HCT116 (cell line): ENCODE data around the gene GFOD2. TPM values are rescaled to one million over a fixed set of nuclear protein-coding genes. Genes with fewer than 3 reads are reported as not detected.

Experiments used
- ATAC-seq: fragments of 200-7000 bp; cut with Tn5 transposase; 2 replicates; pipeline ENCODE4 v1.9.1; 2020; ENCODE audit warnings: mild to moderate bottlenecking, moderate library complexity
- BruUV-seq: library from RNA; stranded (reverse); fragments of 400-500 nt; replicated peaks from 2 replicates; lab custom pipeline; 2021; lab: Mats Ljungman, UMichigan
- CTCF ChIA-PET: fragments of 300-600 bp; sonication (Branson Sonifier 250); formaldehyde crosslinking; loops from one replicate; lab custom pipeline; 2021; ENCODE audit warnings: antibody characterized with exemption; lab: Charles Lee
- POLR2A ChIA-PET: fragments of 300-600, 350-600 bp; sonication (Branson Sonifier 250); formaldehyde crosslinking; loops from one replicate; lab custom pipeline; 2021; ENCODE audit warnings: antibody characterized with exemption; lab: Charles Lee
- RAD21 ChIA-PET, 2 experiments: fragments of 300-600 bp; sonication (Branson Sonifier 250); formaldehyde crosslinking; loops; one replicate each; lab custom pipeline; 2023; ENCODE audit warnings: low total read pairs in 2 of 2; ENCODE audit not compliant: uncharacterized antibody in 2 of 2, unreplicated experiment in 2 of 2, low non-redundant PET in 1 of 2; lab: Charles Lee
- DNase-seq: peaks from one replicate; pipeline ENCODE4 v3.0.0-alpha.2; 2010; ENCODE audit warnings: low read depth, low spot score
- H2AFZ ChIP-seq: fragments of 200-600 bp; shearing (Covaris generic), sonication (generic); 2 replicates; pipeline ENCODE4 v1.6.1; 2017; ENCODE audit warnings: low read depth, mixed run types, mixed read lengths, antibody characterized with exemption, low read length; ENCODE audit not compliant: poor library complexity, severe bottlenecking
- H3K27ac ChIP-seq: 2 replicates; pipeline ENCODE4 v1.5.1; 2012; ENCODE audit warnings: low read depth, low read length
- H3K27me3 ChIP-seq: fragments of 200-600 bp; sonication (generic); 2 replicates; pipeline ENCODE4 v1.6.1; 2016; ENCODE audit warnings: mixed run types, low read length, mixed read lengths; ENCODE audit not compliant: insufficient read depth
- H3K36me3 ChIP-seq, 2 experiments: fragments of 200-500 bp in 1 of 2; fragments of 200-600 bp in 1 of 2; sonication (Bioruptor generic) in 1 of 2; sonication (generic) in 1 of 2; 2 replicates each; pipeline versions ENCODE4 v1.5.1 to v1.6.1; 2014 to 2016; ENCODE audit warnings: low read length in 2 of 2, inconsistent platforms in 1 of 2, mixed read lengths in 1 of 2, mixed run types in 1 of 2; ENCODE audit not compliant: insufficient read depth in 2 of 2, control insufficient read depth in 1 of 2
- H3K4me1 ChIP-seq, 2 experiments: fragments of 200-600 bp in 1 of 2; sonication (generic) in 1 of 2; 2 replicates each; pipeline versions ENCODE4 v1.5.1 to v1.6.1; 2012 to 2017; ENCODE audit warnings: low read length in 2 of 2, inconsistent platforms in 1 of 2, mild to moderate bottlenecking in 1 of 2, mixed read lengths in 1 of 2, mixed run types in 1 of 2, moderate library complexity in 1 of 2; ENCODE audit not compliant: insufficient read depth in 2 of 2, control insufficient read depth in 1 of 2
- H3K4me2 ChIP-seq: fragments of 200-600 bp; sonication (generic); 2 replicates; pipeline ENCODE4 v1.6.1; 2017; ENCODE audit warnings: mixed run types, low read length, mixed read lengths
- H3K4me3 ChIP-seq, 2 experiments: fragments of 200-600 bp in 1 of 2; sonication (generic) in 1 of 2; replicated peaks in 1 of 2; 2 replicates each; pipeline ENCODE4 v1.5.1; 2011 to 2016; ENCODE audit warnings: low read length in 2 of 2, control low read depth in 1 of 2, low read depth in 1 of 2, mild to moderate bottlenecking in 1 of 2, mixed read lengths in 1 of 2, mixed run types in 1 of 2
- H3K79me2 ChIP-seq: fragments of 200-600 bp; sonication (generic); 2 replicates; pipeline ENCODE4 v1.6.1; 2017; ENCODE audit warnings: mild to moderate bottlenecking, mixed run types, low read length, moderate library complexity, mixed read lengths; ENCODE audit not compliant: insufficient read depth
- H3K9ac ChIP-seq: fragments of 200-600 bp; sonication (generic); 2 replicates; pipeline ENCODE4 v1.6.1; 2016; ENCODE audit warnings: low read length, mixed read lengths
- H3K9me2 ChIP-seq: fragments of 200-600 bp; sonication (generic), shearing (Covaris generic); 2 replicates; pipeline ENCODE4 v1.6.1; 2017; ENCODE audit warnings: mixed run types, mild to moderate bottlenecking, moderate library complexity; ENCODE audit not compliant: insufficient read depth
- H3K9me3 ChIP-seq, 2 experiments: fragments of 200-500 bp in 1 of 2; fragments of 200-600 bp in 1 of 2; sonication (Bioruptor generic) in 1 of 2; sonication (generic) in 1 of 2; 2 replicates each; pipeline ENCODE4 v1.6.1; 2014 to 2017; ENCODE audit warnings: low read length in 2 of 2, mixed read lengths in 2 of 2, inconsistent platforms in 1 of 2, low read depth in 1 of 2, mild to moderate bottlenecking in 1 of 2, mixed run types in 1 of 2, moderate library complexity in 1 of 2; ENCODE audit not compliant: control insufficient read depth in 1 of 2, insufficient read depth in 1 of 2
- H4K20me1 ChIP-seq: fragments of 200-600 bp; sonication (generic), shearing (Covaris generic); 2 replicates; pipeline ENCODE4 v1.6.1; 2017; ENCODE audit warnings: mixed run types, mild to moderate bottlenecking, moderate library complexity; ENCODE audit not compliant: insufficient read depth
- ATF3 ChIP-seq: IDR thresholded peaks from 2 replicates; pipeline ENCODE4 v1.6.1; 2012
- CBX3 ChIP-seq: IDR thresholded peaks from 2 replicates; pipeline ENCODE4 v1.6.1; 2012; ENCODE audit warnings: low read depth
- CTCF ChIP-seq, 3 experiments: fragments of 200-600 bp in 1 of 3; sonication (generic) in 1 of 3; IDR thresholded peaks in 2 of 3; conservative IDR thresholded peaks in 1 of 3; 2 replicates each; pipeline ENCODE4 v1.5.1; 2012 to 2017; ENCODE audit warnings: low read depth in 2 of 3, low read length in 2 of 3, antibody characterized with exemption in 1 of 3, borderline replicate concordance in 1 of 3, control low read depth in 1 of 3, mild to moderate bottlenecking in 1 of 3, mixed read lengths in 1 of 3, mixed run types in 1 of 3, moderate library complexity in 1 of 3; ENCODE audit not compliant: insufficient read depth in 1 of 3
- EGR1 ChIP-seq: IDR thresholded peaks from 2 replicates; pipeline ENCODE4 v1.6.1; 2012; ENCODE audit warnings: low read depth
- ELF1 ChIP-seq: IDR thresholded peaks from 2 replicates; pipeline ENCODE4 v1.6.1; 2012; ENCODE audit warnings: low read depth, borderline replicate concordance
- EZH2phosphoT487 ChIP-seq: fragments of 200-600 bp; IDR thresholded peaks from 2 replicates; pipeline ENCODE4 v1.6.1; 2018; ENCODE audit warnings: antibody characterized with exemption, borderline replicate concordance
- FOSL1 ChIP-seq: IDR thresholded peaks from 2 replicates; pipeline ENCODE4 v1.6.1; 2012; ENCODE audit warnings: low read depth
- JUND ChIP-seq: IDR thresholded peaks from 2 replicates; pipeline ENCODE4 v1.6.1; 2012
- POLR2A ChIP-seq: IDR thresholded peaks from 2 replicates; pipeline ENCODE4 v1.7.0; 2011; ENCODE audit warnings: borderline replicate concordance; ENCODE audit not compliant: insufficient read depth, insufficient read length; ENCODE audit errors: extremely low read depth
- POLR2AphosphoS5 ChIP-seq: IDR thresholded peaks from 2 replicates; pipeline ENCODE4 v1.6.1; 2011; ENCODE audit warnings: mild to moderate bottlenecking, low read depth, low read length, moderate library complexity
- RAD21 ChIP-seq: IDR thresholded peaks from 2 replicates; pipeline ENCODE4 v1.6.1; 2012; ENCODE audit warnings: low read depth, mild to moderate bottlenecking
- SIN3A ChIP-seq: IDR thresholded peaks from 2 replicates; pipeline ENCODE4 v1.6.1; 2012; ENCODE audit warnings: low read depth
- SP1 ChIP-seq: IDR thresholded peaks from 2 replicates; pipeline ENCODE4 v1.6.1; 2012; ENCODE audit warnings: low read depth
- TCF7L2 ChIP-seq: IDR thresholded peaks from 2 replicates; pipeline ENCODE4 v1.7.0; 2011; ENCODE audit warnings: borderline replicate concordance, inconsistent platforms; ENCODE audit not compliant: insufficient read depth, insufficient read length; ENCODE audit errors: extremely low read depth
- YY1 ChIP-seq: IDR thresholded peaks from 2 replicates; pipeline ENCODE4 v1.6.1; 2011; ENCODE audit warnings: low read length, low read depth, moderate library complexity, mild to moderate bottlenecking; ENCODE audit not compliant: insufficient replicate concordance; ENCODE audit errors: extremely low read depth
- ZFX ChIP-seq: fragments of 450-650 bp; IDR thresholded peaks from 2 replicates; pipeline ENCODE4 v1.6.1; 2017
- intact Hi-C: fragments of 100-400 bp; cut with micrococcal nuclease; formaldehyde crosslinking; loops from 2 replicates; pipeline ENCODE4 v1.10.0; 2022
- total RNA-seq: library from RNA; stranded (reverse); gene quantifications from one replicate; pipeline ENCODE4 v1.2.1, GENCODE V29; 2021; ENCODE audit not compliant: unreplicated experiment
- TF ChIP-seq, protein P1 (sequence below): IDR thresholded peaks from 2 replicates; pipeline ENCODE4 v1.6.1; 2012
- TF ChIP-seq, protein P2 (sequence below): IDR thresholded peaks from 2 replicates; pipeline ENCODE4 v1.6.1; 2011; ENCODE audit warnings: mild to moderate bottlenecking, low read length, moderate library complexity; ENCODE audit not compliant: insufficient replicate concordance; ENCODE audit errors: extremely low read depth

GFOD2 gene
- total RNA-seq, 1 experiment from 2014 or later: 17.4 TPM

DNA sequence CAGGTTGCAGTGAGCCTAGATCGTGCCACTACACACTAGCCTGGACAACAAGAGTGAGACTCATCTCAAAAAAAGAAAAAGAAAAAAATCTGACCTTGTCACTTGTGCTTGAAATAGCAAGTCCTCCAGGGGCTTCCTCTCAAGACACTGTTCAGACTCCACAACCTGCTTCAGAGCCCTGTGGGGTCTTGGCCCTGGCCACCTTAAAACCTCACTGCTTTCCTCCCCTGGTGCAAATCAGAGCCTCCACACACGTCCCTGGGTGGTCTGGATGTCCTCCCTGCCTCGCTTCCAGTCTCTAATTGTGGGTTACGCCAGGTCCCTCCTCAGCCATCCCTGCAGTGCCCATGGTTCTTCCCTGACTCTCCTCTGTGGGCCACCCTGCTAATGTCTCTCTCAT, 63.8 kb downstream of the GFOD2 start:
- no TSS peak for BruUV-seq
- CTCF ChIA-PET: no interaction called here
- TF ChIP-seq CBX3 (no peak), EZH2phosphoT487 (no peak), TCF7L2 (no peak), SP1 (no peak)
- TF ChIP-seq, all 23 proteins: peak for 0

DNA sequence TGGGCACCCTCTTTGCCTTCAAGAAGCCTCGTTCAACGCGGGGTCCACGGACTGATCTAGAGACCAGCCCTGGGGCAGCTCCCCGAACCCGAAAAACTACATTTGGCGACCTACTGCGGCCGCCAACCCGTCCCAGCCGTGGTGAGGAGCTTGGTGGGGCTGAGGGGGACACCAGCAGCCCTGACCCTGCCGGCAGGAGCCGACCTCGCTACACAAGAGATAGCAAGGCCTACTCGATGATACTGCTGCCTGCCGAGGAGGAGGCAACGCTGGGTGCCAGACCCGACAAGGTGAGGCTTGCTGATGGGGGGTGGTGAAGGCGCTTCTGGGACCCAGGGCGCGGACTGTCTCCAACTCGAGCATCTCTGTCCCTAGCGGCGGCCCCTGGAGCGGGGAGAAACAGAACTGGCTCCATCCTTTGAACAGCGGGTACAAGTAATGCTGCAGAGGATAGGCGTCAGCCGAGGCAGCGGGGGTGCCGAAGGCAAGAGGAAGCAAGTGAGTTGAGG, 64.7 kb downstream of the GFOD2 start:
- BruUV-seq: TSS peak; percentile 50
- no peaks in the 10 kb centered on the region for H3K9me3 ChIP-seq
- no peak for ATAC-seq
- intact Hi-C loops: no loop called here
- no peaks in the 10 kb centered on the region for H3K9me2 ChIP-seq
- no peak overlapping the region for H3K27ac ChIP-seq
- H3K36me3 ChIP-seq: peaks cover 0 to 6% of the 10 kb centered on the region in 2 experiments; a peak in 1 of 4 replicates
- H2AFZ ChIP-seq: no peak overlapping the region
- ChIA-PET POLR2A (no interaction called here), RAD21 (no interaction called here), CTCF (no interaction called here)
- peaks cover 17% of the 10 kb centered on the region; the same call in 1 of the 2 replicates for H3K79me2 ChIP-seq
- peaks cover 0 to 13% of the 10 kb centered on the region in 2 experiments; a peak in 2 of 4 replicates for H3K4me1 ChIP-seq
- H3K9ac ChIP-seq: 0 out of 2 replicates have a peak overlapping the region, but pooled peaks have one; percentile 81
- no peak for DNase-seq
- no peak overlapping the region for H3K4me3 ChIP-seq
- H4K20me1 ChIP-seq: no peaks in the 10 kb centered on the region
- H3K4me2 ChIP-seq: peak overlapping the region; percentile 90; the same call in 1 of the 2 replicates
- no peaks in the 10 kb centered on the region for H3K27me3 ChIP-seq
- no peak for TF ChIP-seq EGR1
- TF ChIP-seq, protein P1, sequence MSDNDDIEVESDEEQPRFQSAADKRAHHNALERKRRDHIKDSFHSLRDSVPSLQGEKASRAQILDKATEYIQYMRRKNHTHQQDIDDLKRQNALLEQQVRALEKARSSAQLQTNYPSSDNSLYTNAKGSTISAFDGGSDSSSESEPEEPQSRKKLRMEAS: no peak
- no peak for TF ChIP-seq JUND
- no peak for TF ChIP-seq CTCF (IDR thresholded peaks at IDR 0.05 in 2 of 3, conservative IDR thresholded peaks at IDR 0.05 in 1 of 3; ENCODE audit: borderline replicate concordance in 1 of 3, insufficient read depth in 1 of 3, low read depth in 2 of 3, low read length in 2 of 3)
- no peak for TF ChIP-seq FOSL1
- no peak for TF ChIP-seq POLR2A
- no peak for TF ChIP-seq RAD21
- TF ChIP-seq, protein P2, sequence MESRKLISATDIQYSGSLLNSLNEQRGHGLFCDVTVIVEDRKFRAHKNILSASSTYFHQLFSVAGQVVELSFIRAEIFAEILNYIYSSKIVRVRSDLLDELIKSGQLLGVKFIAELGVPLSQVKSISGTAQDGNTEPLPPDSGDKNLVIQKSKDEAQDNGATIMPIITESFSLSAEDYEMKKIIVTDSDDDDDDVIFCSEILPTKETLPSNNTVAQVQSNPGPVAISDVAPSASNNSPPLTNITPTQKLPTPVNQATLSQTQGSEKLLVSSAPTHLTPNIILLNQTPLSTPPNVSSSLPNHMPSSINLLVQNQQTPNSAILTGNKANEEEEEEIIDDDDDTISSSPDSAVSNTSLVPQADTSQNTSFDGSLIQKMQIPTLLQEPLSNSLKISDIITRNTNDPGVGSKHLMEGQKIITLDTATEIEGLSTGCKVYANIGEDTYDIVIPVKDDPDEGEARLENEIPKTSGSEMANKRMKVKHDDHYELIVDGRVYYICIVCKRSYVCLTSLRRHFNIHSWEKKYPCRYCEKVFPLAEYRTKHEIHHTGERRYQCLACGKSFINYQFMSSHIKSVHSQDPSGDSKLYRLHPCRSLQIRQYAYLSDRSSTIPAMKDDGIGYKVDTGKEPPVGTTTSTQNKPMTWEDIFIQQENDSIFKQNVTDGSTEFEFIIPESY: no peak
- TF ChIP-seq ELF1: no peak
- no peak for TF ChIP-seq SIN3A
- TF ChIP-seq YY1: no peak
- no peak for TF ChIP-seq ATF3
- no peak for TF ChIP-seq POLR2AphosphoS5
- TF ChIP-seq ZFX: no peak

More for the DNA sequence above, 63.8 kb downstream of the GFOD2 start:
- Histone ChIP-seq H4K20me1 (no peaks in the 10 kb centered on the region), H3K4me3 (no peak overlapping the region), H3K79me2 (peaks cover 21% of the 10 kb centered on the region; the same call in 1 of the 2 replicates), H3K4me2 (no peak overlapping the region), H3K36me3 (peaks cover 0 to 6% of the 10 kb centered on the region in 2 experiments; a peak in 1 of 4 replicates), H3K4me1 (peaks cover 0 to 15% of the 10 kb centered on the region in 2 experiments; a peak in 2 of 4 replicates), H3K9me2 (no peaks in the 10 kb centered on the region), H3K27ac (no peak overlapping the region), H3K9me3 (no peaks in the 10 kb centered on the region), H2AFZ (no peak overlapping the region), H3K27me3 (no peaks in the 10 kb centered on the region), H3K9ac (no peak overlapping the region)
- POLR2A ChIA-PET: no interaction called here
- RAD21 ChIA-PET: no interaction called here
- no peak for ATAC-seq
- DNase-seq: no peak
- intact Hi-C loops: no loop called here
